GM19395 (cell line): ENCODE results near the gene AP4S1.
A peak's percentile ranks its signal among the peaks of the same experiment; 100 is the strongest.
"Not testable (repeated sequence)": the region's sequence is repeated elsewhere in the genome, so short reads cannot be mapped to it uniquely, and the experiment has no call there.

Experiments
- ATAC-seq: cut with Tn5 transposase; IDR thresholded peaks from one replicate; pipeline ENCODE4 v1.9.1; 2021; ENCODE audit warnings: mild to moderate bottlenecking, moderate library complexity; ENCODE audit not compliant: unreplicated experiment

The AP4S1 gene, protein sequence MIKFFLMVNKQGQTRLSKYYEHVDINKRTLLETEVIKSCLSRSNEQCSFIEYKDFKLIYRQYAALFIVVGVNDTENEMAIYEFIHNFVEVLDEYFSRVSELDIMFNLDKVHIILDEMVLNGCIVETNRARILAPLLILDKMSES

DNA sequence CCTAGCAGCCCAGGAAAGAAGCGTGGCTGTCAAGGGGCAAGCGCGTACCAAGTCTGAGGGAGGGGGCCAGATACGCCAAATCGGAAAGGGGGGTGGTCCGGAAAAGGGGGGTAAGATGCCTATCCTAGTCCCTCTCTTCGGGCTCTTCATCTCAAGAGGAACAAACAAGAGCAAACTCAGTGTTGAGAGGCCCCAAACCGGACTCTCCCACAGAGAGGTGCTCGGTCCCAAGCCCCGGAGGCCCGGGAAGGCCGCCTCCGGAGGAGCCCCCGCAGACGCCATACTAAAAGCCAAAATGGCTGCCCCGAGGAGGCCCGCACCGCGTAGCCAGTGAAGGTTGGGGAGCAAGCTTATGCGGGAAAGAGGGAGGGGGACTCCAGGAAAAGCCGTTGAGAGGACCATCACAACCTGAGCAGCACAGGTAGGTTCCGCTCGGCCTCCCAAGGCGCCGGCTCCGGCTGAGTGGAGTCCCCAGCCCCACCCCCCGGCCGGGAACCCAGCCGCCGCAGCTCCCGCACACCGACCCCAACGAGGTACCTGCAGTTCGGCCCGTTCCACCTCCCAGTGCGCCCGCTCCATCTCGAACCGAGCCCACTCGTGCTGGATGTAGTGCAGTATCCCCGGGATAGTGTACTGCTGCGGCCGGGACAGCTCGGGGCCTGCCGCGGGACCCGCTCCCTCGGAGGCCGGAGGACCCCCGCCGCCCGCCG is at the start of gene AP4S1:
Gene AP4S1, plus strand, starts transcription at position 283 of the 710 bp plus-strand sequence. CDS start 40,548 bp downstream, outside the sequence.
- peak; percentile 26 for ATAC-seq

DNA sequence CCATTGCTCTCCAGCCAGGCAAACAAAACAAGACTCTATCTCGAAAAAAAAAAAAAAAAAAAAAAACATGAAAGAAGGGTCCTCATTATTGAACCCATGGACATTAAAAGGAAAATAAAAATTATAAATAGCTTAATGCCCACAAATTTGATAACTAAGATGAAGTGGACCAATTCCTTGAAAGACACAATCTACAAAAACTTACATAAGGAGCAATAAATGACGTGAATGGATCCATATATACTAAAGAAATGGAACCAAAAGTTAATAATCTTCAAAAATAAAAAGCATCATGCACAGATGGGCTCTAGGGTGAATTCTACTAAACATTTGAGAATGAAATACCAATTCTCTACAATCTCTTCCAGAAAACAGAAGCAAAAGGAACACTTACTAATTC is 47.7 kb upstream of the AP4S1 start:
- no peak for ATAC-seq

DNA sequence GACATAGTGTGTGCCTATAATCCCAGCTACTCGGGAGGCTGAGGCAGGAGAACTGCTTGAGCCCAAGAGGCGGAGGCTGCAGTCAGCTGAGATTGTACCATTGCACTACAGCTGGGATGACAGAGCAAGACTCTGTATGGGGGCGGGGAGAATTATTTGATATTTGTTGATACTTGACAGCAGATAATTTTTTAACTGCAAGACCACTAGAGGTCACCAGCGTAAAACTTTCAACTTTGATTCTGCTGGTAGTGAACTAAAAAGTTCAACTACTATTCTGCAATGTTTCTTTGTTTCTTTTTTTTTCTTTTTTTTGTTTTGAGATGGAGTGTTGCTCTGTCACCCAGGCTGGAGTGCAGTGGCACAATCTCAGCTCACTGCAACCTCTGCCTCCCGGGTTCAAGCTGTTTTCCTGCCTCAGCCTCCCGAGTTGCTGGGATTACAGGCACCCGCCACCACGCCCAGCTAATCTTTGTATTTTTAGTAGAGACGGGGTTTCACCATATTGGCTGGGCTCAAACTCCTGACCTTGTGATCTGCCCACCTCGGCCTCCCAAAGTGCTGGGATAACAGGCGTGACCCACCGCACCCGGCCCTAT is 45.2 kb upstream of the AP4S1 start:
- not testable (repeated sequence) for ATAC-seq

DNA sequence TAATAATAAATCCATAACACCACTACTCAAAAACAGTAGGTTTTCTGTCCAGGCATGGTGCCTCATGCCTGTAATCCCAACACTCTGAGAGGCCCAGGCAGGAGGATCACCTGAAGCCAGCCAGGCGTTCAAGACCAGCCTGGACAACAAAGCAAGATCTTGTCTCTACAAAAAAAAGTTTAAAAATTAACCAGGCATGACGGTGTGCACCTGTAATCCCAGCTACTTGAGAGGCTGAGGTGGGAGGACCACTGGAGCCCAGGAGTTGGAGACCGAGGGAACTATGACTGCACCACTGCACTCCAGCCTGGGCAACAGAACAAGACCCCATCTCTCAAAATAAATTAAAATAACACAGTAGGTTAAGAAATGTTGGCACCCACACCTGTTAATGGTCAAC is 44.5 kb upstream of the AP4S1 start:
- ATAC-seq = no peak

DNA sequence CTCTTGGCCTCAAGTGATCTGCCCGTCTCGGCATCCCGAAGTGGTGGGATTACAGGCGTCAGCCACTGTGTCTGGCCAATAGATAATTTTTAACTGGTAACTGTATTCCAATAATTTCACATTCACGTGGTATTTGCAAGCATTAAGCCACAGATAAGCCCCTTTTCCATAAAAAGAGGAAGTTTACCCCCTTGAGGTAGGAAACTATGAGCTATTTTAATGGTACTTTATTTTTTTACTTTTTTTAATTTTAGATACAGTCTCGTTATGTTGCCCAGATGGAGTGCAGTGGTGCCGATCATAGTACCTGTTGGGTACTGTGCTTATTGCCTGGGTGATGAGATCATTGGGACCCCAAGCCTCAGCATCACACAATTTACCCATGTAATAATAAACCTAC is 42.9 kb upstream of the AP4S1 start:
- no peak for ATAC-seq

DNA sequence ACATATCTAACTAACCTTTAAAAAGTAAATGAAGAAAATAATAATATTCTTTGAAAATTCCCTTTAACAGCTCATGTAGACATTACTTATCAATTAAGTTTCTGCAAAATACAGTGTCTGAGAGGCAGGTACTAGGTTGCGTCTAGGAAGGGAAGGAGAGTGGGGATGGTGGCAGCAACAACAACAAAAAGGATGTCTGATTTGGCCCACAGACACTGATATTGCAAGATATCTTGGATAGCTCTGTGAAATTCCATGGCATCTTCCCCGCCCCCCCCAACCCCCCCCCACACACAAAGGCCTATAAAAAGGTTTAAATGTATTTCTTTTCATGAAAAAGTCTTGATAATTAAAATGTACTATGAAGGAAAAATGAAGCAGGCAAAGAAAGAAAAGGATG is 41.6 kb upstream of the AP4S1 start:
- ATAC-seq = no peak

DNA sequence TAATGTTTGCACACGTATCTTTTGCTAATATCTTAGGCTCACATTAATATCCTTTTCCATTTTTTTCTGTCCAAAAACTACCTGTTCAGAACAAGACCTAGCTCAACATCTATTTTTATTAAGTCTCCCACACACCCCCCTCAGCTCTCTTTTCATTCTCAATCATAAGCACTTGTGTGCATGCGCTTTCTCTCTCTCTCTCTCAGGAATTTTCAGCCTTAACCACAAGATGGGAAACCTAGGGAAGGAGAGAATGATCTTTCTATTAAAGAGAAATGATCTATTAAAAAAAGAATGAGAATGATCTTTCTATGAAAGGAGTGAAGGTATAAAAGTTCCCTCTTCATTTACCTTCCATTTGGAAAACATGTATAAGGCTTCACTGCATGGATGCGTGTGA is 39.7 kb upstream of the AP4S1 start:
- no peak for ATAC-seq

DNA sequence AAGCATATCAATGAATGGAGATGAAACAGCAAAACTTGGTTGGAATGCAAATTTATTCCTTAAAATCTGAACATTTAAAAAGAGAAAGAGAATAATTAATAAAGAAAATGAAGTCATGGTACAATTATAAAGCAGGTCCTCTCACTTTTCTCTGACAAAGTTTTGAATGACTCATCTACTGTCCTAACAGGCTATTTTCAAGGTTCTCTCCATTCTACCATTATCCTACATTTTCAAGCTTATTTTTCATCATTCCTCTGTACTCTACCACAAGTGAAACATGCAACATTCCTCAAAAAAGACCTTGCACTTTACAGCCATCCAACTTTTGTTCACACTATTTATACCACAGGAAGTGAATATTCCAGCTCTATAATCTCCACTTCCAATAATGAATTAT is 36.9 kb upstream of the AP4S1 start:
- no peak for ATAC-seq

DNA sequence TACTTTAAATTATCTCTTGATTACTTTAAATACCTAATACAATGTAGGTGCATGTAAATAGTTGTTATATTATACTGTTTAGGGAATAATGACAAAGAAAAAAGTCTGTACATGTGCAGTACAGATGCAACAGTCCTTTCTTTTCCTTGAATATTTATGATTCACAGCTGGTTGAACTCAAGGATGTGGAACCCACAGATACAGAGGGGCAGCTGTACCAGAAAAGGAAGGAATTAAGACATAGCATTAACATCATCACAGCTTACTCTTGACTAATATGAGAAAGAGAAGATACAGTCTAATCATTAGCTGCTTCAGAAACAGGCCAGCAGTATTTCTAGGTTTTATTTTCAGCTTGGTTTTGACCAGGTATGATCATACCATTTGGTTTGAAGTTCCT is 34.7 kb upstream of the AP4S1 start:
- ATAC-seq = no peak

DNA sequence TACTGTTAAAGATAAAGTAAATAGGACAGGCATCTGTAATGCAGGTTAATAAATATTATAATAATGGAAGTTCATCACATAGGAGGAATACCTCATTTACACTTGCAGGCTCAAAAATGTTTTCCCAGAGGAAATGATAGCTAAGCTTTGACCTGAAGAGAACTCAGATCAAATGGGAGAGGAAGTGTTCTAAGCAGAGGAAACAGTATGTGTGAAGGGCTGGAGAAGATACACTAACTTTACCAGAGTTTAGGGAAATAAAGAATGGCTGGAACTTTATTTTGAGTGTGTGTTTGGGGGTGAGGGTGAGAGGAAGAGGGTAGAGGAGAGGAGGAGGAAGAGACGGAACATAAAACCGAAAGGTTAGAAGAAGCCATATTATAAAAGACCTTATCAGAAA is 34.0 kb upstream of the AP4S1 start:
- ATAC-seq = no peak

DNA sequence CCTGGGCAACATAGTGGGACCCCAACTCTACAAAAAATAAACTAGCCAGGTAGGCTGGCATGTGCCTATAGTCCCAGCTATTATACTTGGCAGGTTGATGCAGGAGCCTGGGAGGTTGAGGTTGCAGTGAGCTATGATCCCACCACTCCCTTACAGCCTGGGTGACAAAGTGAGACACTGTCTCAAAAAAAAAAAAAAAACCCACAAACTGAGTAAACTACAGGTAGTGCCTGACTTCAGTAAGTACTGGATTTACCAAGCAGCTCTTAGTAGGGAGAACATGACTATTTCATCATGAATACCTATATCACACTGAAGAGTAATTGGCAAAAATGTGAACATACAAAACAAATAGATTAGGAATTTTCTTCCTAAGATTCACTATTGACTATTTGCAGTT is 32.4 kb upstream of the AP4S1 start:
- no peak for ATAC-seq

DNA sequence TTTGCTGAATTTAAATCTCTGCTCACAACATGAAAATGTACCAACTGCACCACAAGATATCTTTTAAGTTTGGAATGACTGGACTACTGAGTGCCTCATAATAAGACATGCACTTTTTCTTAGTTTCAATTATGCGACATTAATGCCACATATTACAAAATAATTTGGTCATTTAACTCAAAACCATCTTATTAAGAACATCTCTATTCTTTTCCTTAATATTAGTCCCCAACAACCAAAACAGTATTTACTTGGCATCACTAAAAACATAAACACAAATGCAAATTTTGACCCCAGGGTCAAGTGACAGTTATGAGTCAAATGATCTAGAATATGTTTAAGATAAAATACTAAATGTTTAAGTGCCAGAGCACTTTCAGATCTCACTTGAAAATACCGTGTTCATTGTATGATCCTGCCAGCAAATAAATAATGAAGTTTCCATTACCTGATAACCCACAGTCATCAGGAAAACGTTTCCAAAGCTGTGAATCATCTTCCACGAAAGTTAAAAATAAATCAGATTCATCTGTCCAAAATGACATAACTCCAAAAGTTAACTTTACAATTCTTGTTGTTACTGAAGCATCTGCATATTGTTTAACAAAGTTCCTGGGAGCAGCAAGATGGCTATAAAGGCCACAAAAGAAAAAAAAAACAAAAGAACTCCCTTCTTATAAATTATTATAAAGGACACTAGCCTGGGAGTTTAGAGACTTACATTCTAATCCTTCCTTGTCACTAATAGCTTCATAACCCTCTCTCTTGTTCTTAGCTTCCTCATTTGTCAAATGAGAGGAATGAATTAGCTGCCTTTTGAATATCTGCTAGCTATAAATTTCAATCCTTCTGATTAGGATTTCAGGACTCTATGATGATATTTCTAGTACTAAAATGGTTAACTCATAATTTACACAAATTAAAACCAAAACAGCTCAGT is 30.5 kb upstream of the AP4S1 start:
- peak; percentile 67 for ATAC-seq

DNA sequence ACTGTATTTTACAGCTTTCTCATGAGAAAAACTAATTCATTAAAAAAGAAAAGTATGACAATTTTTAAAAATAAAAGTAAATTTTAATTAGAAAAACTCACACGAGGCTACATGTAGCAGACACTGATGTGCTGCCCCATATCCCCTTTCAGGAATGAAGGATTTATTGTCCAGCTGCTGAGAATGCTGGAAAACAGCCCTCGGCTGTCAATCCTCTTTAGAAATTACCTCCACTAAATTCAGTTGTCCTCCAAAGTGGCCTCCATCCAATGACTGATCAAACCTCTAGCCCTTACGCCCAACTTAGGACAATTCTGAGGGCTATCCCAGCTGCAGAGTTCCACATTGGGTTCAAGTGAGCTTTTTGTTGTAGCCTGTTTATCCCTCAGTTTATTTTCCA is 29.8 kb upstream of the AP4S1 start:
- ATAC-seq = no peak

DNA sequence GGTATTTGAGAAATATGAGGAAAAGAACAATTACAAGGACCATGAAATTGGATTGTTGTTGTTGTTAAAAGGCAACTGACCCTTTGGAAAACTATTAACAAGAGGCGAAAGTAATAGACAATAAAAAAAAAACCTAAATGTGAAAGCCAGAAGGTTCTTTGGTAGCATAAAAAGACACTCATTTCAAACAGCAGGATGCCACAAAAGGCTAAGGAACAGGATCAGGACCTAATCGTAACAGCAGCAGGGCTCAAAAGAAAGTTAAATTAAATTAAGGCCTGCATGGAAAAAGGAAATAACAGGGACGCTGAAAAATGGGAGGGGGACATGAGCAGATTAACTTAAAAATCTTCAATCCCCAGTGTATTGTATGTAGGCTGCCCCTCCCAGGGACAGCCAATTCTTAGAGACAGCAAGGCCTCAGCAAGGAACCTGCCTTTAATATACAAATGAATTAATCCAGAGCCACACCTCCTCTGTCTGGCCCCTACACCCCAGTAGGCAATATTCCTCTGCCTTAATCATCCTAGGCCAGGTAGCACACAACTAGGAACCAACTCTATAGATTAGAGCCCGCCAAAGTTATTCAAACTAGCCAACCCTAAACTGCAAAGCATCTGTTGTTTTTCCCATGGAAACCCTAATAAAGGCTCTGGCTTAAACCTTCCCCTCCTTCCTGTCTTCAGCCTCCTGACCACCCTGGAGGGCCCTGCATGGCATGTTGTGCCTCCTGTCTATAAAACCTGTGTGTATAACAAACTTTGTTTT is 28.4 kb upstream of the AP4S1 start:
- no peak for ATAC-seq

DNA sequence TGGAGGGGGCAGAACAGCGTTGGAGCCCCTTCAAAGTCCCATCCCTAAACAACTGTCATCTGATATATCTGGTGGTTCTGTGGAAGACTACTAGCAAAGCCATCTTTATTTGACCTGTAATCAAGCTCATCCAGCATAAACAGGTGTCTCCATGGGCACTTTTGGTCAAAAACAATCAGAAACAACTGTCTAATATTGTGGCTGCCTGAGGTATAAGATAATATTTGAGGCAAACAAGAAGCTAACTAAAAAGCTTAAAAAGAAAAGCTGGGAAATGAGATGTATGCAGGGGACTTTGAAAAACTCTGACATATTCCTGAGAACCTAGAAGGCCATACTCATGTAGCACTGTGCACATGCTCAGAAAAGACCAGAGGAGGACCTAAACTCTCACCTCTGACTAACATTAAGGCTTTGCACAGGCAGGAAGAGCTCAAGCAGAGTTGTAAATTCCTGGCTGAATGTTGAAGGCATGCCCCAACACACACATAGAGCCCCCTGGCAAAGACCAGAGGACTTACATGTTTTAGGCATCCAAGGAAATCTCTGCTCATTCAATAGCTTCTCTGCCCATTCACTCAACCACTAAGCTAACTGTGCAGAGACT is 27.2 kb upstream of the AP4S1 start:
- ATAC-seq = no peak

DNA sequence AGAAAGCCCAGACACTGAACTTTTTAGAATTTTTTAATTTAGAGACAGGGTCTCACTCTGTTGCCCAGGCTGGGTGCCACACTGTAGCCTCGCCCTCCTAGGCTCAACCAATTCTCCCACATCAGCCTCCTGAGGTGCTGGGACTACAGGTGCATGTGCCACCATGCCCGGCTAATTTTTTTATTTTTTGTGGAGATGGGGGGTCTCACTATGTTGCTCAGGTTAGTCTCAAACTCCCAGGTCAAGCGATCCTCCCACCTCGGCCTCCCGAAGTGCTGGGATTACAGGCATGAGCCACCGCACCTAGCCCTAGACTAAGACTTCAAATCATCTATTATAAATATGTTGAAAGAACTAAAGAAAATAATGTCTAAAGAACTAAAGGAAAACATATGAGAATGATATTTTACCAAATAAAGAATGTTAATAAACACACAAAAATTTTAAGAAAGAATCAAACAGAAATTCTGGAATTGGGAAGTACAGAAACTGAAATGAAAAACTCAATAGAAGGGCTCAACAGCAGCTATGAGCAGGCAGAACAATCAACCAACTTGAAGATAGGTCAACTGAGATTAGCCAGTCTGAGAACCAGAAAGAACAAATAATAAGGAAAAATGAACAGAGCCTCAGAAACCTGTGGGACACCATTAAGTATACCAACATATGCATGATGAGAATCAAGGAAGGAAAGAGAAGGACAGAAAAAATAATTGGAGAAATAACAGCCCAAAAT is 26.2 kb upstream of the AP4S1 start:
- no peak for ATAC-seq

DNA sequence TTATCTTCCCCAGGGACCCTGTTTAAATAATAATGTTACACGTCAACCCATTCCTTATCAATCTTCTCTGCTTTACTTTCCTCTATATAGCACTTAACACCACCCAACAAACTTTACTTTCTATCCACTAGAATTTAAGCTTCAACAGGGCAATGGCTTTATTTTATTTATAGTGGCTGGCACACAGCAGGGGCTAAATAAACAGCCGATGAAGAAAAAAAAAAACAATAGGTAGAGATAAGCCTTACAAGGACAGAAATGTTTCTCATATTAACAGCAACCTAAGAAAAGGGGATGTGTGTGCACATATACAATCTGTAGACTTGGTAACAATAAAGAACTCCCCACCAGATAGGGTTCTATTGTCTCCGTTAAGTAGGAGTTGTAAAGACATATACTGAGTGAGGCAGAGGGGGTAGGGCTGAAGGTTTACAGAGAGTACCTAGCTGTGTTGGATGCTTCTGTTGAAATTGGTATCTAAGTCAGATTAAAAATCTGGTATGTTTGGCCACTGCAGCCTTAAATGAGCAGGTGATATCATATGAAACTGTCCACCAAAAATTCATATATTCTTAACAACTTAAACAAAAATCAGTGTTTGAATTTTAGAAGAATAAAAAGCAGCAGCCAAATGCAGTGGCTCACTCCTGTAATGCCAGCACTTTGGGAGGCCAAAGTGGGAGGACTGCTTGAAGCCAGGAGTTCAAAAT is 24.7 kb upstream of the AP4S1 start:
- no peak for ATAC-seq

DNA sequence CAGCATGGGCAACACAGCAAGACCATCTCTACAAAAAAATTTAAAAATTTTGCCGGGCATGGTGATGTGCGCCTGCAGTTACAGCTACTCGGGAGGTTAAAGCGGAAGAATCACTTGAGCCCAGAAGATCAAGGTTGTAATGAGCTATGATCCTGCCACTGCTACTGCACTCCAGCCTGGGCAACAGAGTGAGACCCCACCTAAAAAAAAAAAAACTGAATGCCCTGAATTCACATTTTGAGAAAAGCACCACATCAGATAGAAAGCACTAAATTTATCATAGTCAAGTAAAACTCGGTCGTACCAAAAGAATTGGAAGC is 24.1 kb upstream of the AP4S1 start:
- ATAC-seq = no peak

DNA sequence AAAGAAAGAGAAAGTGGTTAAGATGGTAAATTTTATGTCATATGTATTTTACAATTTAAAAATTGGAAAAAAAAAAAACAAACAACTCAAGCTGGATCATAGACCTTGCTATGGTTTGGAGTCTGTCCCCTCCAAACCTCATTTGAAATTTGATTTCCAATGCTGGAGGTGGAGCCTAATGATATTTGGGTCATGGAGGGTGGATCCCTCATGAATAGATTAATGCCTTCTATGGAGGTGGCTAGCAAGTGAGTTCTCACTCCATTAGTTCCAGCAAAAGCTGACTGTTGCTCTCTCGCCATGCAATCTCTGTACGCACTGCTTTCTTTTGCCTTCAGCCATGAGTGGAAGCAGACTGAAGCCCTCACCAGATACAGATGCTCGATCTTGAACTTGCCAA is 22.2 kb upstream of the AP4S1 start:
- no peak for ATAC-seq
